Fibroblast of the aortic adventitia (primary cell): ENCODE measurements around the gene NKAIN4. TPM values are rescaled to one million over a fixed set of nuclear protein-coding genes. Genes with fewer than 3 reads are reported as not detected.
"Not testable (repeated sequence)": the region's sequence is repeated elsewhere in the genome, so short reads cannot be mapped to it uniquely, and the experiment has no call there.

ENCODE experiments used
- DNase-seq: peaks from one replicate; pipeline ENCODE4 v3.0.0-alpha.2; 2010; ENCODE audit warnings: low read depth
- H3K4me3 ChIP-seq: 2 replicates; pipeline ENCODE4 v1.5.1; 2011; ENCODE audit warnings: low read depth, mild to moderate bottlenecking, control low read depth, low read length, moderate library complexity
- CTCF ChIP-seq: IDR thresholded peaks from 2 replicates; pipeline ENCODE4 v1.5.1; 2011; ENCODE audit warnings: mild to moderate bottlenecking, low read length, control low read depth, inconsistent platforms; ENCODE audit not compliant: insufficient read depth
- total RNA-seq: library from RNA; depleted of rRNA; stranded (reverse); fragments of >200 nt; gene quantifications from 2 replicates; pipeline ENCODE4 v1.2.3, GENCODE V29; 2012; ENCODE audit warnings: low replicate concordance

NKAIN4 gene
- total RNA-seq, 1 donor: not detected

- H3K4me3 ChIP-seq: no peak overlapping the region
- peak; percentile 45 for DNase-seq
- TF ChIP-seq CTCF: peak; percentile 27
Measured at GRCh38 chr20:63224412-63225081, 29.7 kb downstream of the NKAIN4 start.

- DNase-seq: no peak
- no peak overlapping the region for H3K4me3 ChIP-seq
- no peak for TF ChIP-seq CTCF
Measured at GRCh38 chr20:63223826-63224207, 30.4 kb downstream of the NKAIN4 start.

- DNase-seq: peak; percentile 42
- peak; percentile 76 for TF ChIP-seq CTCF
- no peak overlapping the region for H3K4me3 ChIP-seq
Measured at GRCh38 chr20:63223121-63223825, 31.0 kb downstream of the NKAIN4 start.

GRCh38 chr20:63222541-63222940 lies 31.7 kb downstream of the NKAIN4 start:
- TF ChIP-seq CTCF: no peak
- H3K4me3 ChIP-seq: no peak overlapping the region
- no peak for DNase-seq

- DNase-seq, H3K4me3 ChIP-seq: not testable (repeated sequence)
Measured at GRCh38 chr20:63221400-63222053, 32.7 kb downstream of the NKAIN4 start.

GRCh38 chr20:63220696-63221399 lies 33.4 kb downstream of the NKAIN4 start:
- DNase-seq: no peak
- TF ChIP-seq CTCF: no peak
- no peak overlapping the region for H3K4me3 ChIP-seq
